Smooth muscle cell (in vitro differentiated cells): Measurements from ENCODE around the gene EPB41L1. TPM values are rescaled to one million over a fixed set of nuclear protein-coding genes. Genes with fewer than 3 reads are reported as not detected.

ENCODE experiments used
- DNase-seq: peaks from one replicate; lab custom pipeline; 2025; ENCODE audit not compliant: unreplicated experiment; lab: John Stamatoyannopoulos, UW
- H2AFZ ChIP-seq: fragments of 200-600 bp; sonication (generic); 2 replicates; pipeline ENCODE4 v1.6.0; 2016; ENCODE audit warnings: antibody characterized with exemption, low read depth, mild to moderate bottlenecking
- H3F3A ChIP-seq: fragments of 200-600 bp; sonication (generic); 2 replicates; pipeline ENCODE4 v1.6.0; 2017; ENCODE audit warnings: antibody characterized with exemption, low read depth
- H3K27ac ChIP-seq: fragments of 200-600 bp; sonication (generic); 2 replicates; pipeline ENCODE4 v1.5.1; 2016; ENCODE audit warnings: low read depth, mild to moderate bottlenecking
- H3K27me3 ChIP-seq: fragments of 200-600 bp; sonication (generic); 2 replicates; pipeline ENCODE4 v1.6.1; 2016; ENCODE audit warnings: low read depth, mild to moderate bottlenecking
- H3K36me3 ChIP-seq: fragments of 200-600 bp; sonication (generic); 2 replicates; pipeline ENCODE4 v1.5.1; 2016; ENCODE audit warnings: low read depth
- H3K4me1 ChIP-seq: fragments of 200-600 bp; sonication (generic); 2 replicates; pipeline ENCODE4 v1.5.1; 2016; ENCODE audit warnings: low read depth
- H3K4me2 ChIP-seq: fragments of 200-600 bp; sonication (generic); 2 replicates; pipeline ENCODE4 v1.6.0; 2016; ENCODE audit warnings: mild to moderate bottlenecking
- H3K4me3 ChIP-seq: fragments of 200-600 bp; sonication (generic); 2 replicates; pipeline ENCODE4 v1.5.1; 2016; ENCODE audit warnings: mild to moderate bottlenecking
- H3K79me2 ChIP-seq: fragments of 200-600 bp; sonication (generic); 2 replicates; pipeline ENCODE4 v1.6.0; 2016; ENCODE audit warnings: low read depth, mild to moderate bottlenecking
- H3K9ac ChIP-seq: fragments of 200-600 bp; sonication (generic); 2 replicates; pipeline ENCODE4 v1.6.0; 2016; ENCODE audit warnings: low read depth
- H3K9me3 ChIP-seq: fragments of 200-600 bp; sonication (generic); replicated peaks from 2 replicates; pipeline ENCODE4 v1.5.1; 2016; ENCODE audit warnings: low read depth
- H4K20me1 ChIP-seq: fragments of 200-600 bp; sonication (generic); 2 replicates; pipeline ENCODE4 v1.6.0; 2016; ENCODE audit warnings: low read depth
- WGBS: methylation state at CpG from one replicate; pipeline ENCODE4 v1.1.7; 2016; ENCODE audit warnings: low lambda C conversion rate; 5-methylcytosine and 5-hydroxymethylcytosine counted together
- polyA plus RNA-seq: library from polyadenylated mRNA; unstranded; fragments of >200 nt; fragmentation: Nextera tagmentation; extraction: Ambion mirVana; gene quantifications from 2 replicates; pipeline ENCODE4 v1.2.1, GENCODE V29; 2016
- total RNA-seq: library from RNA; depleted of rRNA; stranded (reverse); fragments of >200 nt; gene quantifications from 2 replicates; pipeline ENCODE4 v1.2.3, GENCODE V29; 2014
- TF ChIP-seq, protein P1 (sequence below): fragments of 200-600 bp; sonication (generic); IDR thresholded peaks from 2 replicates; pipeline ENCODE4 v1.5.1; 2017; ENCODE audit warnings: borderline replicate concordance, mild to moderate bottlenecking, antibody characterized with exemption; ENCODE audit not compliant: insufficient read depth, poor library complexity, severe bottlenecking

Gene EPB41L1
- total and polyA plus RNA-seq, 2 experiments from 2014 or later, result 14.8 to 18.0 TPM

DNA sequence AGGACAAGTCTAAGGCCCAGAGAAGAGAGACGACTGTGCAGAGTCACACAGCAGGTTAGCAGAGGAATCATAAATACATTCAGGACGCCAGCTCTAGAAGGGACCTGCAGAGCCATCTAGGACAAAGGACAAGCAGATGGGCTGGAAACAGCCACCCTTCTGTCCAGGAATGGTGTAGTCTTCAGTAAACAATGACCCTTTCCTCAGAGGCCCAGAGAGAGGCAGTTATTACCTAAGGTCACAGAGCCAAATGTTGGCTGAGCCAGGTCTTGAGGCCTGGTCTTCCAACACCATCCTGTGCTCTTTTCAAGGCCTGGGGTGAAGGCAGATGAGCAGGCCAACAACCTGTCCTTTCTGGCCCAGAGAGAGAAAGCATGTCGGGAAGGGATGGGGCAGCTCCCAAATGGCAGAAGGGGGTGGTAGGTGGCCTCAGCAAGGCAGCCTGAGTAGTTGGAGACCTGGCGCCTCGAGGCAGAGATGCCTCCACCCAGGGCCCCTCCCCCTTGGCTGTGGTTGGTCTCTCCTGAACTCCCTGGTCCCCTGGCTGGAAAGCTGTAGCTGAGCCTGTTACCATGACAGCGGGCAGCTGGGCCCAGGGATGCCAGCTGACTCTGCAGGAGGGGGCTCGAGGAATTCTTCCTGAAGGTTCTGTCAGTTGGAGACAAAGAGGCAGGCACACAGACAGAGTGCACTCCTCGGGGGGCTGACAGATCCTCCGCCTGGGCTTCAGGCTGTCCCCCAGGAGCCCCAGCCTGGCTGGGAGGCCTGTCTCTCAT lies 24.8 kb downstream of the EPB41L1 start:
- DNase-seq, result no peak
- TF ChIP-seq, protein P1, sequence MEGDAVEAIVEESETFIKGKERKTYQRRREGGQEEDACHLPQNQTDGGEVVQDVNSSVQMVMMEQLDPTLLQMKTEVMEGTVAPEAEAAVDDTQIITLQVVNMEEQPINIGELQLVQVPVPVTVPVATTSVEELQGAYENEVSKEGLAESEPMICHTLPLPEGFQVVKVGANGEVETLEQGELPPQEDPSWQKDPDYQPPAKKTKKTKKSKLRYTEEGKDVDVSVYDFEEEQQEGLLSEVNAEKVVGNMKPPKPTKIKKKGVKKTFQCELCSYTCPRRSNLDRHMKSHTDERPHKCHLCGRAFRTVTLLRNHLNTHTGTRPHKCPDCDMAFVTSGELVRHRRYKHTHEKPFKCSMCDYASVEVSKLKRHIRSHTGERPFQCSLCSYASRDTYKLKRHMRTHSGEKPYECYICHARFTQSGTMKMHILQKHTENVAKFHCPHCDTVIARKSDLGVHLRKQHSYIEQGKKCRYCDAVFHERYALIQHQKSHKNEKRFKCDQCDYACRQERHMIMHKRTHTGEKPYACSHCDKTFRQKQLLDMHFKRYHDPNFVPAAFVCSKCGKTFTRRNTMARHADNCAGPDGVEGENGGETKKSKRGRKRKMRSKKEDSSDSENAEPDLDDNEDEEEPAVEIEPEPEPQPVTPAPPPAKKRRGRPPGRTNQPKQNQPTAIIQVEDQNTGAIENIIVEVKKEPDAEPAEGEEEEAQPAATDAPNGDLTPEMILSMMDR, result no peak
- Histone ChIP-seq H2AFZ (no peak overlapping the region), H3K4me1 (no peaks in the 10 kb centered on the region), H3K4me2 (no peak overlapping the region), H3K4me3 (no peak overlapping the region), H3K27me3 (no peaks in the 10 kb centered on the region), H3K79me2 (no peaks in the 10 kb centered on the region), H3K27ac (no peak overlapping the region), H3K9ac (no peak overlapping the region), H3F3A (no peaks in the 10 kb centered on the region), H4K20me1 (peaks cover 9% of the 10 kb centered on the region), H3K9me3 (no peaks in the 10 kb centered on the region), H3K36me3 (no peaks in the 10 kb centered on the region)
- 88% methylated on average over 9 of the region's 9 CpGs for WGBS

- Histone ChIP-seq H2AFZ (no peak overlapping the region), H3K4me1 (no peaks in the 10 kb centered on the region), H3K9ac (no peak overlapping the region), H3K79me2 (no peaks in the 10 kb centered on the region), H3K4me2 (no peak overlapping the region), H4K20me1 (peaks cover 2% of the 10 kb centered on the region), H3K27me3 (no peaks in the 10 kb centered on the region), H3K9me3 (no peaks in the 10 kb centered on the region), H3K27ac (no peak overlapping the region), H3F3A (no peaks in the 10 kb centered on the region), H3K36me3 (no peaks in the 10 kb centered on the region), H3K4me3 (no peak overlapping the region)
- no peak for DNase-seq
- TF ChIP-seq, protein P1, result no peak
These were observed 25.8 kb downstream of the EPB41L1 start for GRCh38 chr20:36180323-36180722.

GRCh38 chr20:36181934-36182603 lies 27.5 kb downstream of the EPB41L1 start:
- Histone ChIP-seq H3F3A (no peaks in the 10 kb centered on the region), H3K9me3 (no peaks in the 10 kb centered on the region), H3K9ac (no peak overlapping the region), H3K4me1 (no peaks in the 10 kb centered on the region), H4K20me1 (no peaks in the 10 kb centered on the region), H3K27me3 (no peaks in the 10 kb centered on the region), H3K4me3 (no peak overlapping the region), H2AFZ (no peak overlapping the region), H3K79me2 (no peaks in the 10 kb centered on the region), H3K4me2 (no peak overlapping the region), H3K36me3 (no peaks in the 10 kb centered on the region), H3K27ac (no peak overlapping the region)
- 94% methylated on average over 8 of the region's 8 CpGs for WGBS
- TF ChIP-seq, protein P1, result no peak
- DNase-seq, result no peak
